D341Med (cell line): ENCODE data around the gene ZNF789.
"Not testable (repeated sequence)": the region's sequence is repeated elsewhere in the genome, so short reads cannot be mapped to it uniquely, and the experiment has no call there.

Experiments used
- DNase-seq: peaks from one replicate; pipeline ENCODE4 v3.0.0; 2012; ENCODE audit warnings: low spot score

The ZNF789 gene

GRCh38 chr7:99457650-99458493 is 14.8 kb upstream of the ZNF789 start:
- no peak for DNase-seq

GRCh38 chr7:99459087-99459486 is 13.6 kb upstream of the ZNF789 start:
- DNase-seq: no peak

GRCh38 chr7:99460651-99461050 is 12.0 kb upstream of the ZNF789 start:
- DNase-seq: no peak

GRCh38 chr7:99461221-99461620 is 11.5 kb upstream of the ZNF789 start:
- no peak for DNase-seq

GRCh38 chr7:99465421-99465768 is 7.3 kb upstream of the ZNF789 start:
- DNase-seq: no peak

GRCh38 chr7:99468336-99468918 is 4.3 kb upstream of the ZNF789 start:
- no peak for DNase-seq

GRCh38 chr7:99469381-99470065 is 3.2 kb upstream of the ZNF789 start:
- no peak for DNase-seq

GRCh38 chr7:99473315-99473596 is 566 bp downstream of the ZNF789 start:
- peak; percentile 67 for DNase-seq

GRCh38 chr7:99476107-99476506 is 3.4 kb downstream of the ZNF789 start:
- no peak for DNase-seq

GRCh38 chr7:99478464-99479440 is 6.1 kb downstream of the ZNF789 start:
- no peak for DNase-seq

GRCh38 chr7:99485094-99485493 is 12.4 kb downstream of the ZNF789 start:
- no peak for DNase-seq

GRCh38 chr7:99489235-99489634 is 16.5 kb downstream of the ZNF789 start:
- DNase-seq: peak; percentile 50

GRCh38 chr7:99490878-99491277 is 18.2 kb downstream of the ZNF789 start:
- peak; percentile 5 for DNase-seq

- DNase-seq: peak; percentile 5
These were observed 21.1 kb downstream of the ZNF789 start for GRCh38 chr7:99493823-99494222.

- no peak for DNase-seq
These were observed 25.3 kb downstream of the ZNF789 start for GRCh38 chr7:99497766-99498545.

GRCh38 chr7:99498546-99498944 is 25.9 kb downstream of the ZNF789 start:
- DNase-seq: no peak

GRCh38 chr7:99499371-99499720 is 26.7 kb downstream of the ZNF789 start:
- DNase-seq: no peak

- peak; percentile 91 for DNase-seq
These were observed 27.3 kb downstream of the ZNF789 start, which contains the start of gene ZNF394 for GRCh38 chr7:99499721-99500636. ZNF394 (minus strand) TSS chr7:99500281; CDS start chr7:99500093, 188 bp downstream.

- DNase-seq: no peak
These were observed 27.9 kb downstream of the ZNF789 start for GRCh38 chr7:99500637-99501009.

GRCh38 chr7:99501236-99501635 is 28.5 kb downstream of the ZNF789 start:
- not testable (repeated sequence) for DNase-seq

- peak; percentile 96 for DNase-seq
These were observed 31.6 kb downstream of the ZNF789 start for GRCh38 chr7:99504281-99504602.
